ELR (cell line): ENCODE data around the gene SLC16A5.

Experiments
- DNase-seq: peaks from one replicate; pipeline ENCODE4 v3.0.0-alpha.2; 2015; ENCODE audit warnings: low read depth

SLC16A5 gene

DNA sequence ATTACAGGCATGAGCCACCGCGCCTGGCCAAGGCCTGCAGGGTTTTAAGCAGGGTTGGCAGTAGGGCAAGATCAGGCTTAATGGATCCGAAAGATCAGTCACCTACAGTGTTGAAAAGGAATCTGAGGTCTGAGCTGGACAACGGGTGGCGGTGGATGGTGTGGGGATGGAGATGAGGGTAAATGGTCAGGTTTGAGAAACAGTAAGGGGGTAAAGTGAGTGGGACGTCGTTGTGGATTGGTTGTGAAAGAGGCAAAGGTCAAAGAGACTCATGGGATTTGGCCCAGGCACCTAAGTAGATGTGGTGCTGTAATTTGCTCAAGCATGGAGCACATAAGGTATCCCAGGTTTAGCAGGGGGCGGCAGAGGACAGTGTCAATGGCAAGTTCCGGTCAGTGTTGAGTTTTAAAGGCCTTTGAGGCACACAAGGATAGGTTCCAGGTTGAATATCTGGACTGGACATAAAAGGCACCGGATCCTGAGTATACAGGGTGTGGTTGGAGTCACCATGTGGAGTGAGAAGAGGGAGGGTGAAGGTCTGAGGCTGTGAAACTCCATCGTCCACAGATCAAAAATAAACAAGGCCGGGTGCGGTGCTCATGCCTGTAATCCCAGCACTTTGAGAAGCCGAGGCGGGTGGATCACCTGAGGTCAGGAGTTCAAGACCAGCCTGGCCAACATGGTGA is 1.1 kb upstream of the SLC16A5 start:
- no peak for DNase-seq

DNA sequence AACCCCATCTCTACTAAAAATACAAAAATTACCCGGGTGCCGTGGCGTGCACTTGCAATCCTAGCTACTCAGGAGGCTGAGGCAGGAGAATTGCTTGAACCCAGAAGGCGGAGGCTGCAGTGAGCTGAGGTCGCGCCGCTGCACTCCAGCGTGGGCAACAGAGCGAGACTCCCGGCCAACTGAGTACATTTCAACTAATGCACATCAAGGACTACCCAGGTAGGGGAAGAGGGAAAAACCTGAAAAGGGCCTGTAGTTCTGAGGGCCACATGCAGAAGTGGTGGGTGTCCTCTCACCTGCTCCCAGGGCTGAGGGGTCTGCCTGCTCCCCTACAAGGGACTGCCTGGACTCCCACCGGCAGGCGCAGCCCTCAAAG is 584 bp upstream of the SLC16A5 start:
- DNase-seq = no peak

DNA sequence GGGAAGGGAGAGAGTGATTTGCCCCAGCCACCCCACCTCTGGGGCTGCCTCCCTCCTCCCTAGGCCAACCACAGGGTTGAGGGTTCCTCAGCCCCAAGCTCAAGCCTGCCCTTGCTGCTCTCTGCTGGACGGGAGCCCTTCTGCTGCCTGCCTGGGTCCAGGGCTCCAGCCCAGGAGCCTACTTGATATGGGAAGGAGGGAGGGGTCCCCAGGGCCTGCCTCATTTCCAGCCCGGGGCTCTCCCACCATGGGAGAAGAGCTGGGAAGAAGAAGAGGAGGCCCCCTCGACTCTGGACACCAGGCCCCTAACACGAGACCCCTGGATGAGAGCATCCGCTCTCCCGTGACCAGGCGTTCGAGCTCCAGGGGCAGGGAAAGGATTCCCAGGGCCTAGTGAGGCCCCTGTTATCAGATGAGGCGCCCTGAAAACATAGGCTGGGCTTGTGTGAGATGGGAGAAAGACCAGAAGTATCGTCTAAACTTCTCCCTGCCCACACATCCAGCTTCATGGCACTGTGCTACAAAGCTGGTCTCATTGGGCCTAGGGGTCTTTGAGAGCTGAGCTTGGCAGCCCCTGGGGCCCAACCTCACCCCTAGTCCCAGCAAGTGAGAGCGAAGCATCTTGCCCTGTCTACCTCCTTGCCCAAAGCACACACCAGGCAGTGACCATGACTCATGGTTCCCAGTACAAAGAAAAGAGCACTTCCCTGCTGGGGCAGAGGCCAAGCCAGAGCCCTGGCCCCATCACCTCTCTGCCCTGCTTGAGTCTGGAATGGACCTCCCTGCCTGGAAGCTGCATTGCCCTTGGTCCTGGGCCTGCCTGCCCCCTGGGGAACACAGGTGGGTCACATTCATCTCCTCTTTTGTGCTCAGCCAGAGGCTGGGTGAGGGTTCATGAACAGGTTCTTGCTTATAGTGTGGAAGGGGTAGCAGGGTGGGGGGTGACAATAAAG is 987 bp downstream of the SLC16A5 start:
- DNase-seq = peak; percentile 75

DNA sequence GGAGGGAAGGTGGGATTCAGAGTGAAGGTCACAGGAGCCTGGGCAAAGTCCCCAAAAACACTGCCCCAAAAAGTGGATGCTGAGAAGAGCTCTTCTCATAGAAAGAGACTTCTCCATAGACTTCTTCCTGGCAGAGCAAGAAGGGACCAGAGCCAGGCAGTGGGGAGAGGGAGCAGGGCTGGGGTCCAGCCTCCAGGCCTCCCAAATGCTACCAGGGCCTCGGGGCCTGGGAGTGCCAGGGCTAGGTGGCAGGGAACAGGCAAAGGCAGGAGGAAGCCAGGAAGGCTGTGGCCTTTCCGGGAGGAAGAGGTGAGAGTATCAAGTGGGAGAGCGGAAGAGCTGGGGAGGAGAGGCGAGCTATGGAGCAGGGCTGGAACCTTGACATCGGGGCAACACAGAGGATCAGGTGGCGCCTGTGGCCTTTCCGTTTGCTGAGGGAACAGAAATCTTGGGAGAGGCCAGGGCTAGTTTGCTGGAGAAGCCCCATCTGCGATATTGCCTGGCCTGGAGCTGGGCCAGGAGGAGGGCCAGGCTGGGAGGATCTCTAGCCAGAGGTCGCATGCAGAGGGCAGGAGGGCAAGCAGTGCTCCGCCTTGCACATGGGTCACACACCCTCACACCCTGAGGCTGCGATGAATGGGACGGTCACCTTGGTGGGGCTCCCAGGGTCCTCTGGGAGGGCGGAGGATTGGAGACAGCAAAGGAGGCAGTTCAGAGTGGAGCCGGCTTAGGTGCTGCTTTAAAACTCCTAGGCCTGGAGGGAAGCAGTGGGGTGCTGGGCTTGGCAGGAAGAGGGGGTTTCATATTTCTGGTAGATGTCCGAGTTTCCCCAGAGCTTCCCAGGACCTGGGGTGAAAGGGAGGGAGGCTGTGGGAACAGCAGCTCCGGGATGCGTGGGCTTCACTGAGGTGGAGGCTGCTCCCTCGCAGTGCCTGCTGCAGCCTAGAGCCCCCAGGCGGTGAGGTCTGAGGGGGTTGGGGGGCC is 3.4 kb downstream of the SLC16A5 start:
- DNase-seq = no peak

DNA sequence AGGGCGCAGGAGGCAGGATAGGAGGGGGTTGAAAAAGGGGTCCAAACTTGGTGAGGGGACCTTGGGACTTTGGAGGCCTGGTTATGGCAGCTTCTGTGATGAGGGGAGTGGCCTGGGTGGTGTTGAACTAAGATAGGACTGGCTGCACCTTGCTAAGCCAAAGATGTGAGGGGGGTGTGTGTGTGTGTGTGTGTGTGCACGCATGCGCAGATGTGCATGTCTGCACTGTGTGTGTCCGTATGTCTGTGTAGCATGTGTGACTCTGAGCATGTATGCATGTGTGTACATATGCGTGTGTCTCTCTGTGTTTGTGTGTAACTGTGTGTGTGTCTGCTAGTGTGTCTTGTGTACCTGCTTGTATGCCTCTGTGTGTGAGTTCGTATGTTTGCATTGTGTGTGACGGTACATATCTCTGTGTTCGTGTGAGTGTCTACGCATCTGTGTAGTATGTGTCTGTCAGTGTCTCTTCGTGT is 4.1 kb downstream of the SLC16A5 start:
- no peak for DNase-seq

GRCh38 chr17:75093548-75094158 is 5.9 kb downstream of the SLC16A5 start:
- DNase-seq = no peak

GRCh38 chr17:75094871-75095399 is 7.2 kb downstream of the SLC16A5 start:
- no peak for DNase-seq

GRCh38 chr17:75096082-75096625 is 8.4 kb downstream of the SLC16A5 start:
- DNase-seq = peak; percentile 93

- DNase-seq = no peak
Observed at GRCh38 chr17:75097865-75098264, 10.1 kb downstream of the SLC16A5 start.

GRCh38 chr17:75098861-75099260 is 11.1 kb downstream of the SLC16A5 start:
- DNase-seq = no peak

DNA sequence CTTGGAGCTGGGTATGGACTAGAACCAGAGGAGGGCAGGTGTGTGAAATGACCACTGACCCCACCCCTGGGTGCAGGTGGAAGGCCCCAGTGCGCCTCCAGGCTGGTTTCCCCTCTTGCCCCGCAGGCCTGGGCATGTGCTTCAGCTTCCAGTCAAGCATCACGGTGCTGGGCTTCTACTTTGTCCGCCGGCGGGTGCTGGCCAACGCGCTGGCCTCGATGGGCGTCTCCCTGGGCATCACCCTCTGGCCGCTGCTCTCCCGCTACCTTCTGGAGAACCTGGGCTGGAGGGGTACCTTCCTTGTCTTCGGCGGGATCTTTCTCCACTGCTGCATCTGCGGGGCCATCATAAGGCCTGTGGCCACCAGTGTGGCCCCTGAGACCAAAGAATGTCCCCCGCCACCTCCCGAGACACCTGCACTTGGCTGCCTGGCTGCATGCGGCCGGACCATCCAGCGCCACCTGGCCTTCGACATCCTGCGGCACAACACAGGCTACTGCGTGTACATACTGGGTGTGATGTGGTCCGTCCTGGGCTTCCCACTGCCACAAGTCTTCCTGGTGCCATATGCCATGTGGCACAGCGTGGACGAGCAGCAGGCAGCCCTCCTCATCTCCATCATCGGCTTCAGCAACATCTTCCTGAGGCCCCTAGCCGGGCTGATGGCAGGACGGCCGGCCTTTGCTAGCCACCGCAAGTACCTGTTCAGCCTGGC is 12.3 kb downstream of the SLC16A5 start:
- DNase-seq = no peak

- DNase-seq = no peak
Observed at GRCh38 chr17:75102385-75102821, 14.6 kb downstream of the SLC16A5 start.

- no peak for DNase-seq
Observed at GRCh38 chr17:75103601-75104554, 16.1 kb downstream of the SLC16A5 start.

GRCh38 chr17:75105126-75106080 is 17.6 kb downstream of the SLC16A5 start:
- DNase-seq = peak; percentile 69

- no peak for DNase-seq
Observed at GRCh38 chr17:75108193-75108592, 20.4 kb downstream of the SLC16A5 start.

DNA sequence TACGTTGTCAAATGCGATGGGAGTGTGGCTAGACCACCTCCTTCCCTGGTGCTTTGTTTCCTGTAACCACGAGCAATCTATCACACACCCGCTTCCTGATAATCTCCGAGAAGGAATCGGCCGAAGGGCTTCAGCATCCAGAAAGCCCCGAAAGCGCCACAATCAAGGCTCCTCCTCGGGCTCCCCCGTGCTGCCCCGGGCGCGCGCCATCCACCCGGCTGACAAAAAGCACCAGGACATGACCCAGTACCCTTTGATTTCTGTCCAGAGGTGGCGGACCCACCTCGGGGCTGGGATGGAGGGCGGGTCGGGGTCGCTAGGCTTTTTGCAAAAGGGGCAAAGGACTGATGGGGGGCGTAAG is 21.3 kb downstream of the SLC16A5 start:
- DNase-seq = no peak

- DNase-seq = peak; percentile 89
Observed at GRCh38 chr17:75109407-75110233, 21.9 kb downstream of the SLC16A5 start, which contains the start of gene ARMC7. TSS of gene ARMC7 (plus strand) at chr17:75109969. CDS start at chr17:75110289, 320 bp downstream.
